K562 (cell line): ENCODE measurements around the gene CAPN5. TPM values are rescaled to one million over a fixed set of nuclear protein-coding genes. Genes with fewer than 3 reads are reported as not detected.

ENCODE experiments used
- ATAC-seq: fragments of 200-7000 bp; cut with Tn5 transposase; 3 replicates; pipeline ENCODE4 v1.9.1; 2020; ENCODE audit warnings: moderate library complexity
- BruUV-seq: library from RNA; stranded (reverse); fragments of 400-500 nt; replicated peaks from 2 replicates; lab custom pipeline; 2021; lab: Mats Ljungman, UMichigan
- CTCF ChIA-PET: fragments of 300-600 bp; formaldehyde crosslinking; extraction: SDS; loops from one replicate; lab custom pipeline; 2021; ENCODE audit warnings: low intra/inter-chr PET ratio; lab: Yijun Ruan, JAX
- POLR2A ChIA-PET: fragments of 300-600, 350-650 bp; sonication (Branson Sonifier 250); formaldehyde crosslinking; extraction: SDS; loops from one replicate; lab custom pipeline; 2021; ENCODE audit warnings: antibody characterized with exemption, inconsistent platforms; lab: Yijun Ruan, JAX
- DNase-seq, 4 experiments: peaks; one replicate each; pipeline versions ENCODE4 v3.0.0 to v3.0.0-alpha.2; 2011 to 2018; ENCODE audit warnings: low spot score in 3 of 4, mixed read lengths in 3 of 4; ENCODE audit errors: extremely low read depth in 1 of 4
- FAIRE-seq: peaks from 2 replicates; lab custom pipeline; 2011; peaks lifted over from hg19 to GRCh38; lab: Jason Lieb, UNC
- H2AFZ ChIP-seq: 2 replicates; pipeline ENCODE4 v1.6.0; 2011; ENCODE audit warnings: low read depth, low read length, control low read depth, inconsistent platforms
- H3K27ac ChIP-seq: fragments of 200-600 bp; 3 replicates; pipeline ENCODE4 v1.8.0; 2011; ENCODE audit warnings: low read depth, mild to moderate bottlenecking, control low read depth, inconsistent platforms, low read length, moderate library complexity, mixed read lengths; ENCODE audit errors: extremely low read depth
- H3K27me3 ChIP-seq, 2 experiments: fragments of 300-600 bp in 1 of 2; 2 replicates in 1 of 2; 3 replicates in 1 of 2; pipeline versions ENCODE4 v1.6.0 to v1.8.0; 2011; ENCODE audit warnings: inconsistent platforms in 2 of 2, low read length in 2 of 2, mild to moderate bottlenecking in 1 of 2, mixed read lengths in 1 of 2, moderate library complexity in 1 of 2; ENCODE audit not compliant: control insufficient read depth in 2 of 2, insufficient read depth in 2 of 2
- H3K36me3 ChIP-seq: fragments of 300-600 bp; 3 replicates; pipeline ENCODE4 v1.8.0; 2011; ENCODE audit warnings: mild to moderate bottlenecking, low read length, inconsistent platforms; ENCODE audit not compliant: control insufficient read depth, insufficient read depth
- H3K4me1 ChIP-seq, 2 experiments: fragments of 200-600 bp in 1 of 2; replicated peaks in 1 of 2; 2 replicates in 1 of 2; 3 replicates in 1 of 2; pipeline versions ENCODE4 v1.5.1 to v1.8.0; 2011; ENCODE audit warnings: inconsistent platforms in 2 of 2, low read length in 2 of 2, mild to moderate bottlenecking in 1 of 2, mixed read lengths in 1 of 2, moderate library complexity in 1 of 2; ENCODE audit not compliant: control insufficient read depth in 2 of 2, insufficient read depth in 2 of 2
- H3K4me2 ChIP-seq: 2 replicates; pipeline ENCODE4 v1.6.1; 2011; ENCODE audit warnings: low read length, control low read depth, inconsistent platforms, mixed read lengths; ENCODE audit not compliant: insufficient read depth
- H3K4me3 ChIP-seq: fragments of 200-600 bp; sonication (generic), shearing (Covaris generic); 2 replicates; pipeline ENCODE4 v1.5.1; 2016; ENCODE audit warnings: control low read depth, inconsistent platforms
- H3K79me2 ChIP-seq: fragments of 200-600 bp; 3 replicates; pipeline ENCODE4 v1.8.0; 2011; ENCODE audit warnings: low read length, inconsistent platforms; ENCODE audit not compliant: control insufficient read depth, insufficient read depth
- H3K9ac ChIP-seq, 2 experiments: 2 replicates each; pipeline versions ENCODE4 v1.6.0 to v1.6.1; 2011; ENCODE audit warnings: low read depth in 2 of 2, low read length in 2 of 2, control low read depth in 1 of 2, inconsistent platforms in 1 of 2, mild to moderate bottlenecking in 1 of 2, mixed read lengths in 1 of 2; ENCODE audit not compliant: insufficient read depth in 1 of 2
- H3K9me1 ChIP-seq: one replicate; pipeline ENCODE4 v1.6.0; 2011; ENCODE audit warnings: inconsistent platforms, mild to moderate bottlenecking, low read length, moderate library complexity; ENCODE audit not compliant: control insufficient read depth, insufficient read depth
- H3K9me3 ChIP-seq: replicated peaks from 2 replicates; pipeline ENCODE4 v1.5.1; 2011; ENCODE audit warnings: low read depth, low read length, inconsistent platforms; ENCODE audit not compliant: control insufficient read depth, insufficient read depth
- H4K20me1 ChIP-seq: replicated peaks from 2 replicates; pipeline ENCODE4 v1.6.1; 2011; ENCODE audit warnings: low read length, inconsistent platforms, mixed read lengths; ENCODE audit not compliant: control insufficient read depth, insufficient read depth
- BRF1 ChIP-seq: IDR thresholded peaks from 3 replicates; pipeline ENCODE4 v1.6.1; 2011; ENCODE audit warnings: borderline replicate concordance, mild to moderate bottlenecking; ENCODE audit not compliant: insufficient read length; ENCODE audit errors: extremely low read depth
- DACH1 ChIP-seq: fragments of 450-650 bp; IDR thresholded peaks from 2 replicates; pipeline ENCODE4 v1.6.1; 2018; ENCODE audit not compliant: partially characterized antibody
- FOXA3 ChIP-seq, 2 experiments: fragments of 450-650 bp in 1 of 2; sonication (generic) in 1 of 2; formaldehyde crosslinking; IDR thresholded peaks in 1 of 2; conservative IDR thresholded peaks in 1 of 2; 2 replicates each; pipeline versions ENCODE4 v1.4.0 to v1.8.0; 2020 to 2022; ENCODE audit warnings: mild to moderate bottlenecking in 2 of 2, missing genetic modification reagents in 1 of 2
- GMEB1 ChIP-seq: fragments of 250-450 bp; sonication (Bioruptor Pico); IDR thresholded peaks from 2 replicates; pipeline ENCODE4 v1.4.0; 2020; ENCODE audit warnings: mild to moderate bottlenecking
- HDAC1 ChIP-seq, 2 experiments: fragments of 450-650 bp; IDR thresholded peaks; 2 replicates each; pipeline ENCODE4 v1.6.1; 2016 to 2017; ENCODE audit warnings: inconsistent platforms in 1 of 2, mild to moderate bottlenecking in 1 of 2, moderate library complexity in 1 of 2
- KLF6 ChIP-seq: fragments of 250-450 bp; sonication (Bioruptor Pico); IDR thresholded peaks from 2 replicates; pipeline ENCODE4 v1.4.0; 2020; ENCODE audit warnings: mild to moderate bottlenecking, moderate library complexity, borderline replicate concordance
- NFATC3 ChIP-seq: fragments of 450-650 bp; IDR thresholded peaks from 2 replicates; pipeline ENCODE4 v1.6.1; 2017; ENCODE audit warnings: mild to moderate bottlenecking
- NFE2 ChIP-seq: IDR thresholded peaks from 2 replicates; pipeline ENCODE4 v1.6.1; 2014; ENCODE audit warnings: antibody characterized with exemption, low read depth
- TOE1 ChIP-seq, 2 experiments: fragments of 450-650 bp in 1 of 2; sonication (generic) in 1 of 2; formaldehyde crosslinking in 1 of 2; IDR thresholded peaks; 2 replicates each; pipeline versions ENCODE4 v1.7.1 to v1.8.0; 2016 to 2022; ENCODE audit warnings: borderline replicate concordance in 2 of 2, mild to moderate bottlenecking in 2 of 2, antibody characterized with exemption in 1 of 2, inconsistent platforms in 1 of 2, low read depth in 1 of 2, missing genetic modification reagents in 1 of 2, moderate library complexity in 1 of 2
- TRIM24 ChIP-seq, 2 experiments: fragments of 450-650 bp; IDR thresholded peaks; 2 replicates each; pipeline ENCODE4 v1.6.1; 2016
- XRCC5 ChIP-seq: fragments of 200-400 bp; formaldehyde crosslinking; IDR thresholded peaks from 2 replicates; pipeline ENCODE4 v1.6.1; 2017; ENCODE audit warnings: low read depth, mild to moderate bottlenecking, low read length
- ZBTB1 ChIP-seq: sonication (generic); formaldehyde crosslinking; IDR thresholded peaks from 2 replicates; pipeline ENCODE4 v1.8.1; 2023; ENCODE audit warnings: missing genetic modification reagents, low read depth, mild to moderate bottlenecking, borderline replicate concordance
- WGBS: fragments of 100-300 bp; shearing (Covaris generic); methylation state at CpG from one replicate; pipeline ENCODE4 v1.1.6; 2016; ENCODE audit warnings: low coverage, mixed read lengths; ENCODE audit not compliant: insufficient coverage; ENCODE audit errors: missing lambda C conversion rate; 5-methylcytosine and 5-hydroxymethylcytosine counted together
- in situ Hi-C: fragments of 300-500 bp; cut with MboI; formaldehyde crosslinking; loops from 4 replicates; pipeline ENCODE4 v1.15.0; 2018; ENCODE audit warnings: inconsistent platforms, mixed read lengths
- intact Hi-C: fragments of 100-400 bp; cut with micrococcal nuclease; formaldehyde crosslinking; loops from 2 replicates; pipeline ENCODE4 v1.14.2; 2022
- polyA plus RNA-seq, 8 experiments: library from polyadenylated mRNA; depleted of rRNA in 4 of 8; stranded (reverse) in 5 of 8; unstranded in 3 of 8; fragments of >200 nt; fragmentation: Nextera tagmentation in 2 of 8; fragmentation: Illumina TruSeq in 1 of 8; extraction: Ambion mirVana in 2 of 8; extraction: Trizol in 1 of 8; gene quantifications; 2 replicates each; pipeline versions ENCODE4 v1.2.1 to v1.2.3, GENCODE V29; 2011 to 2014; ENCODE audit warnings: inconsistent platforms in 1 of 8, missing spikeins in 1 of 8
- total RNA-seq, 7 experiments: library from RNA; depleted of rRNA in 6 of 7; stranded (reverse); fragments of >200 nt in 6 of 7; fragmentation: Illumina TruSeq in 2 of 7; extraction: Trizol in 2 of 7; gene quantifications; 2 replicates each; pipeline versions ENCODE4 v1.2.1 to v1.2.3, GENCODE V29; 2011 to 2021; ENCODE audit warnings: low replicate concordance in 1 of 7

Gene CAPN5
- total and polyA plus RNA-seq, 9 of the 15 experiments (the other 6 are each of a cell fraction or from before 2014, with no cell fraction given): 0.04 to 0.44 (median 0.14) TPM; not detected in 2

DNA sequence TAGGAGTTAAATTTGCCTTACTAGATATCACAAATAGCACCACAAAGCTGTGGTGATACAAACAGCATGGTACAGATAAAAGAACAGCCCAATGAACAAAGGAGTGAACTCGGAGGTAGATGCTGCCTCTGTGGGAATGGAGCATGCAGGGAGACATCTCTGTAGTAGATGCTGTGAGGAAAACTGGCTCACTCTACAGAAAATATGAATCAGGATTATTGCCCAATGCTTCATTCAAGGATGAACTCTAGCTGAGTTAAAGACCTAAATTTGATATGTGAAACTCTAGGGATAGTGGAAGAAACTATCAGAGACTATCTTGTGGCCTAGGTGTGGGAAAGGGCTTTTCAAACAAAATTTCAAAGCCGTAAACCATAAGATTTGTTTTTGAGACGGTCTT is 15.3 kb upstream of the CAPN5 start (continued):
- no peak for TF ChIP-seq XRCC5
- TF ChIP-seq HDAC1 (IDR thresholded peaks at IDR 0.05): no peak
- no peak for TF ChIP-seq TRIM24 (IDR thresholded peaks at IDR 0.05)

GRCh38 chr11:77052518-77052917 is 14.3 kb upstream of the CAPN5 start:
- no peak for ATAC-seq
- no peak for FAIRE-seq
- Histone ChIP-seq H3K27ac (no peak overlapping the region), H3K9ac (peak overlapping the region in 1 of 2 experiments; percentile 65; a peak in 1 of 4 replicates), H3K4me3 (no peak overlapping the region), H3K27me3 (peaks cover 0 to 8% of the 10 kb centered on the region in 2 experiments; a peak in 1 of 5 replicates), H3K79me2 (no peaks in the 10 kb centered on the region), H3K36me3 (no peaks in the 10 kb centered on the region), H3K4me2 (no peak overlapping the region), H2AFZ (no peak overlapping the region), H4K20me1 (no peaks in the 10 kb centered on the region), H3K9me3 (no peaks in the 10 kb centered on the region), H3K9me1 (no peaks in the 10 kb centered on the region), H3K4me1 (peaks cover 8 to 15% of the 10 kb centered on the region in 2 experiments; a peak in 4 of 5 replicates)
- in situ Hi-C loops (no loop called here), intact Hi-C loops (no loop called here)
- POLR2A ChIA-PET: interaction anchor here (1.1 kb wide), 1 partner anchor 14 kb away, joined by 4 read pairs; the partner anchor contains the start of gene CAPN5
- 18% methylated on average over 7 of the region's 7 CpGs for WGBS
- CTCF ChIA-PET: no interaction called here
- no peak for TF ChIP-seq KLF6 (CRISPR knock-in tag)
- 0 out of 2 replicates have a peak, but pooled peaks have one; percentile 11 for TF ChIP-seq NFE2
- TF ChIP-seq ZBTB1 (CRISPR knock-in tag): no peak
- TF ChIP-seq DACH1: no peak
- TF ChIP-seq GMEB1 (CRISPR knock-in tag): no peak
- no peak for TF ChIP-seq BRF1
- TF ChIP-seq TOE1 (IDR thresholded peaks at IDR 0.05; ENCODE audit: borderline replicate concordance): no peak
- no peak for TF ChIP-seq TOE1 (CRISPR knock-in tag; IDR thresholded peaks at IDR 0.05; ENCODE audit: borderline replicate concordance, low read depth)
- TF ChIP-seq NFATC3: no peak
- no peak for TF ChIP-seq FOXA3 (CRISPR knock-in tag; conservative IDR thresholded peaks at IDR 0.05 in 1 of 2, IDR thresholded peaks at IDR 0.05 in 1 of 2)
- BruUV-seq: no TSS peak
- no peak for DNase-seq
